Fibroblast of lung (primary cell): Measurements from ENCODE around the gene PDE1A. TPM values are rescaled to one million over a fixed set of nuclear protein-coding genes. Genes with fewer than 3 reads are reported as not detected.
A peak's percentile ranks its signal among the peaks of the same experiment; 100 is the strongest.

Experiments used
- DNase-seq, 2 donors: peaks; one replicate each; pipeline versions ENCODE4 v3.0.0 to v3.0.0-alpha.2; 2010; ENCODE audit warnings: low read depth in 2 of 2
- H2AFZ ChIP-seq: 2 replicates; pipeline ENCODE4 v1.5.1; 2012; ENCODE audit warnings: low read length, control low read depth, inconsistent platforms
- H3K27ac ChIP-seq: 2 replicates; pipeline ENCODE4 v1.5.1; 2011; ENCODE audit warnings: low read length, control low read depth; ENCODE audit not compliant: insufficient read depth
- H3K27me3 ChIP-seq: 2 replicates; pipeline ENCODE4 v1.5.1; 2011; ENCODE audit warnings: mild to moderate bottlenecking, low read length; ENCODE audit not compliant: control insufficient read depth, insufficient read depth
- H3K36me3 ChIP-seq: 2 replicates; pipeline ENCODE4 v1.5.1; 2011; ENCODE audit warnings: low read length; ENCODE audit not compliant: control insufficient read depth, insufficient read depth
- H3K4me1 ChIP-seq: 2 replicates; pipeline ENCODE4 v1.5.1; 2011; ENCODE audit warnings: low read length; ENCODE audit not compliant: control insufficient read depth, insufficient read depth; ENCODE audit errors: extremely low read depth
- H3K4me2 ChIP-seq: 2 replicates; pipeline ENCODE4 v1.5.1; 2011; ENCODE audit warnings: low read length, control low read depth; ENCODE audit not compliant: insufficient read depth; ENCODE audit errors: extremely low read depth
- H3K4me3 ChIP-seq, 4 experiments: fragments of 200-600 bp in 1 of 4; sonication (generic) in 1 of 4; replicated peaks in 1 of 4; 2 replicates each; pipeline ENCODE4 v1.5.1; 2011 to 2016; ENCODE audit warnings: low read length in 4 of 4, low read depth in 3 of 4, mild to moderate bottlenecking in 3 of 4, control low read depth in 2 of 4, inconsistent platforms in 1 of 4, mixed read lengths in 1 of 4; ENCODE audit not compliant: insufficient read depth in 1 of 4; ENCODE audit errors: control extremely low read depth in 1 of 4
- H3K79me2 ChIP-seq: 2 replicates; pipeline ENCODE4 v1.5.1; 2012; ENCODE audit warnings: mild to moderate bottlenecking, low read length, inconsistent platforms; ENCODE audit not compliant: control insufficient read depth, insufficient read depth
- H3K9ac ChIP-seq: 2 replicates; pipeline ENCODE4 v1.5.1; 2011; ENCODE audit warnings: mild to moderate bottlenecking, low read length, control low read depth; ENCODE audit not compliant: insufficient read depth
- H3K9me3 ChIP-seq: 2 replicates; pipeline ENCODE4 v1.5.1; 2012; ENCODE audit warnings: low read depth, low read length; ENCODE audit not compliant: control insufficient read depth, insufficient read depth
- H4K20me1 ChIP-seq: 2 replicates; pipeline ENCODE4 v1.5.1; 2011; ENCODE audit warnings: low read length; ENCODE audit not compliant: control insufficient read depth, insufficient read depth; ENCODE audit errors: extremely low read depth
- EZH2 ChIP-seq: IDR thresholded peaks from 2 replicates; pipeline ENCODE4 v1.5.1; 2012; ENCODE audit warnings: low read length, control low read depth, mild to moderate bottlenecking; ENCODE audit errors: missing control alignments
- polyA plus RNA-seq, 2 donors: library from polyadenylated mRNA; depleted of rRNA in 1 of 2; stranded (reverse) in 1 of 2; unstranded in 1 of 2; fragments of >200 nt; gene quantifications; 2 replicates each; pipeline ENCODE4 v1.2.1, GENCODE V29; 2011 to 2012; ENCODE audit warnings: missing spikeins in 1 of 2
- total RNA-seq: library from RNA; depleted of rRNA; stranded (reverse); fragments of >200 nt; gene quantifications from 2 replicates; pipeline ENCODE4 v1.2.1, GENCODE V29; 2014
- TF ChIP-seq, protein P1 (sequence below), 2 donors: IDR thresholded peaks in 1 of 2; conservative IDR thresholded peaks in 1 of 2; 1 replicate in 1 of 2; 2 replicates in 1 of 2; pipeline ENCODE4 v1.5.1; 2011 to 2012; ENCODE audit warnings: low read length in 2 of 2, control low read depth in 1 of 2, inconsistent platforms in 1 of 2, low read depth in 1 of 2, mild to moderate bottlenecking in 1 of 2

The PDE1A gene
- total and polyA plus RNA-seq, 2 donors (not counting 1 experiment from before 2014, with no cell fraction given), result 4.0 to 7.1 TPM

DNA sequence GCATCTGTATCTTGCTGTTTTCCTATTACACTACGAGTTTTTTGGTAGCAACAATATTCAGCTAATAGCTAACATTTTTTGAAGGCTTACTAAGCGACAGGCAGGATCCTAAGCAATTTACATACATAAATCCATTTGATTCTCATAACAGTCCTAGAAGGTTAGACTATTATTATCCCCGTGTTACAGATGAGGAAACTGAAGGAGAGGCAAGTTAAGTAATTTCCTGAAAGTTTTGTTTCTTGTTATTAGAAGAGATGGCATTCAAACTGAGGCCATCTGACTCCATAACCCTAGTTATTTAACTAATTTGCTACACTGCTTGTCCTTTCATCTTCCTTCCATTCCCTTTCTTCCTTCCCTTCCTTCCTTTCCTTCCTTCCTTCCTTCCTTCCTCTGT is 68.2 kb downstream of the PDE1A start:
- no peaks in the 10 kb centered on the region for H3K4me1 ChIP-seq
- no peak overlapping the region for H2AFZ ChIP-seq
- H3K9ac ChIP-seq, result no peak overlapping the region
- no peak overlapping the region for H3K4me2 ChIP-seq
- no peaks in the 10 kb centered on the region for H3K27me3 ChIP-seq
- H3K27ac ChIP-seq, result no peak overlapping the region
- TF ChIP-seq EZH2, result no peak
- TF ChIP-seq, protein P1, sequence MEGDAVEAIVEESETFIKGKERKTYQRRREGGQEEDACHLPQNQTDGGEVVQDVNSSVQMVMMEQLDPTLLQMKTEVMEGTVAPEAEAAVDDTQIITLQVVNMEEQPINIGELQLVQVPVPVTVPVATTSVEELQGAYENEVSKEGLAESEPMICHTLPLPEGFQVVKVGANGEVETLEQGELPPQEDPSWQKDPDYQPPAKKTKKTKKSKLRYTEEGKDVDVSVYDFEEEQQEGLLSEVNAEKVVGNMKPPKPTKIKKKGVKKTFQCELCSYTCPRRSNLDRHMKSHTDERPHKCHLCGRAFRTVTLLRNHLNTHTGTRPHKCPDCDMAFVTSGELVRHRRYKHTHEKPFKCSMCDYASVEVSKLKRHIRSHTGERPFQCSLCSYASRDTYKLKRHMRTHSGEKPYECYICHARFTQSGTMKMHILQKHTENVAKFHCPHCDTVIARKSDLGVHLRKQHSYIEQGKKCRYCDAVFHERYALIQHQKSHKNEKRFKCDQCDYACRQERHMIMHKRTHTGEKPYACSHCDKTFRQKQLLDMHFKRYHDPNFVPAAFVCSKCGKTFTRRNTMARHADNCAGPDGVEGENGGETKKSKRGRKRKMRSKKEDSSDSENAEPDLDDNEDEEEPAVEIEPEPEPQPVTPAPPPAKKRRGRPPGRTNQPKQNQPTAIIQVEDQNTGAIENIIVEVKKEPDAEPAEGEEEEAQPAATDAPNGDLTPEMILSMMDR (conservative IDR thresholded peaks at IDR 0.05 in 1 of 2, IDR thresholded peaks at IDR 0.05 in 1 of 2; ENCODE audit: low read depth in 1 of 2, low read length in 2 of 2), result no peak
- H3K79me2 ChIP-seq, result no peaks in the 10 kb centered on the region
- no peaks in the 10 kb centered on the region for H3K9me3 ChIP-seq
- DNase-seq, result no peak
- H3K4me3 ChIP-seq, result no peak overlapping the region
- H4K20me1 ChIP-seq, result no peaks in the 10 kb centered on the region
- no peaks in the 10 kb centered on the region for H3K36me3 ChIP-seq

DNA sequence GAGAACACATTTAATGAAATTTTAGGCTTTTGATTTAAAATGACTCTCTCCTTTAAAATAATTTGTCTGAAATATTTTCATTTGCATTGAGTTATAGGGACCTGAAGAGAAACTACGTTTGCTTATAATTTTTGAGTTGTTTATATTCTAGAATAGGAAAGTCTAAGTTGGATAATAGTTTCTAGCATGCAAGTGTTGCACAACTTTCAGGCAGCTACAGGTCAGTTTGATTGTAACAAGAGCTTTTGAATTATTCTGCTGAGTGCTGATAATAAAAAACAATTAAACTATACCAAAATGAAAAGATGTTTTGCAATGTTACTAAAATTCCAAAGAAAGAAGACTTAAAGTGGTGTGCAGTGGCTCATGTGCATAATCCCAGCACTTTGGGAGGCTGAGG is 71.0 kb downstream of the PDE1A start:
- no peak overlapping the region for H3K4me3 ChIP-seq
- no peak overlapping the region for H3K27ac ChIP-seq
- H3K4me1 ChIP-seq, result no peaks in the 10 kb centered on the region
- no peak overlapping the region for H3K4me2 ChIP-seq
- H3K9me3 ChIP-seq, result no peaks in the 10 kb centered on the region
- DNase-seq, result peak in 1 of 2 donors; percentile 34
- H2AFZ ChIP-seq, result no peak overlapping the region
- no peak for TF ChIP-seq EZH2
- TF ChIP-seq, protein P1 (conservative IDR thresholded peaks at IDR 0.05 in 1 of 2, IDR thresholded peaks at IDR 0.05 in 1 of 2; ENCODE audit: low read depth in 1 of 2, low read length in 2 of 2), result no peak
- no peaks in the 10 kb centered on the region for H4K20me1 ChIP-seq
- no peak overlapping the region for H3K9ac ChIP-seq
- H3K27me3 ChIP-seq, result no peaks in the 10 kb centered on the region
- no peaks in the 10 kb centered on the region for H3K36me3 ChIP-seq
- no peaks in the 10 kb centered on the region for H3K79me2 ChIP-seq

DNA sequence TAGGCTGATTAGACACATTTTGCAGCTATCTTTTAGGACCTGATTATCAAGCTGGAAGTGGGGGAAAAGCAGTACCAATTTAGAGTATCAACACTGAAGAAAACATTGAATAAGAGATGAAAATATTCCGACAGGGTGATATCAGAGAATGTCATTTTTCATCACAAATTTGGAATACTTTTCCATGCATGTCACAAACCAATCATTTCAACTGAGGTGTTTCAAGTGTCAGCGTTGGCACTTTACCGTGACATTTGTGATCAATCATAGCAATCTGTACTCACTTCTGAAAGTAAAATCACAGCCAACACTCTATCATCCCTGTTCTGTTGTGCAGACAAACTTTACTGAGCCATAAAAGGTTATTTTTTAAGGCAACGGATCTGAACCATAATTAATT is 75.4 kb downstream of the PDE1A start:
- no peak overlapping the region for H3K27ac ChIP-seq
- no peaks in the 10 kb centered on the region for H3K9me3 ChIP-seq
- H2AFZ ChIP-seq, result no peak overlapping the region
- no peaks in the 10 kb centered on the region for H4K20me1 ChIP-seq
- H3K79me2 ChIP-seq, result no peaks in the 10 kb centered on the region
- H3K27me3 ChIP-seq, result no peaks in the 10 kb centered on the region
- H3K4me1 ChIP-seq, result no peaks in the 10 kb centered on the region
- no peak overlapping the region for H3K4me2 ChIP-seq
- no peaks in the 10 kb centered on the region for H3K36me3 ChIP-seq
- no peak overlapping the region for H3K4me3 ChIP-seq
- no peak overlapping the region for H3K9ac ChIP-seq
- DNase-seq, result no peak
- TF ChIP-seq, protein P1 (conservative IDR thresholded peaks at IDR 0.05 in 1 of 2, IDR thresholded peaks at IDR 0.05 in 1 of 2; ENCODE audit: low read depth in 1 of 2, low read length in 2 of 2), result no peak
- no peak for TF ChIP-seq EZH2
